GM12892 (cell line): ENCODE data around the gene THBS2.
"Not testable (repeated sequence)": the region's sequence is repeated elsewhere in the genome, so short reads cannot be mapped to it uniquely, and the experiment has no call there.

ENCODE experiments used
- DNase-seq: peaks from one replicate; pipeline ENCODE4 v3.0.0; 2011; ENCODE audit not compliant: insufficient read length
- FAIRE-seq: peaks from 2 replicates; lab custom pipeline; 2011; peaks lifted over from hg19 to GRCh38; lab: Jason Lieb, UNC
- POLR2A ChIP-seq: IDR thresholded peaks from 2 replicates; pipeline ENCODE4 v1.6.1; 2011; ENCODE audit warnings: low read depth, low read length, control low read depth
- POLR2AphosphoS5 ChIP-seq: IDR thresholded peaks from 2 replicates; pipeline ENCODE4 v1.6.1; 2011; ENCODE audit warnings: low read depth, low read length, control low read depth
- TAF1 ChIP-seq: IDR thresholded peaks from 2 replicates; pipeline ENCODE4 v1.6.1; 2011; ENCODE audit warnings: low read depth, mild to moderate bottlenecking, control low read depth, low read length, borderline replicate concordance

Gene THBS2

DNA sequence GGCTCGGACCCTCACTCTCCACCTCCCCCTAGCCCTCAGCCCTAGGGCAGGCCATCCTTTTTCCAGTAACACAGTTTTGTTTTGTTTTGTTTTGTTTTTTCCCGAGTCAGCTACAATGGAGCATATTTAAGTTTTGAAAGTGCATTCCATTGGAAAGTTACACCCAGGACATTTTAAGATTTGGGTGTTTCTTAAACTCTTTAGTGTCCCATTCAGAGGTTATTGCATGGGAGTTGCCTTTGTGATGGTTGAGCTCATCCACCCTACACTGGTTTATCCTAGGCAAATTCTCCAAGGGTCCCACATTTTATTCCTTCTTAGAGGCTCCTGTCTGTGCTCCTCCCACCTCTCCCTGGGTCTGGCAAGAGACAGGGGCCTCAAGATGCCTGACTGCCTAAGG lies 58.9 kb downstream of the THBS2 start:
- no peak for TF ChIP-seq POLR2AphosphoS5
- no peak for TF ChIP-seq POLR2A
- TF ChIP-seq TAF1: no peak
- no peak for FAIRE-seq
- DNase-seq: no peak

GRCh38 chr6:169190970-169191369 lies 62.7 kb downstream of the THBS2 start:
- TF ChIP-seq TAF1 (no peak), POLR2AphosphoS5 (no peak), POLR2A (no peak)
- FAIRE-seq (no peak), DNase-seq (no peak)

GRCh38 chr6:169190144-169190584 lies 63.5 kb downstream of the THBS2 start:
- FAIRE-seq: no peak

GRCh38 chr6:169189686-169190085 lies 64.0 kb downstream of the THBS2 start:
- no peak for DNase-seq
- no peak for FAIRE-seq
- no peak for TF ChIP-seq POLR2A
- no peak for TF ChIP-seq POLR2AphosphoS5
- TF ChIP-seq TAF1: no peak

More at GRCh38 chr6:169190144-169190584, 63.5 kb downstream of the THBS2 start:
- no peak for TF ChIP-seq TAF1
- no peak for TF ChIP-seq POLR2A
- TF ChIP-seq POLR2AphosphoS5: no peak
- no peak for DNase-seq

GRCh38 chr6:169189182-169189581 lies 64.5 kb downstream of the THBS2 start:
- DNase-seq (no peak), FAIRE-seq (no peak)
- TF ChIP-seq POLR2A (no peak), POLR2AphosphoS5 (no peak), TAF1 (no peak)

DNA sequence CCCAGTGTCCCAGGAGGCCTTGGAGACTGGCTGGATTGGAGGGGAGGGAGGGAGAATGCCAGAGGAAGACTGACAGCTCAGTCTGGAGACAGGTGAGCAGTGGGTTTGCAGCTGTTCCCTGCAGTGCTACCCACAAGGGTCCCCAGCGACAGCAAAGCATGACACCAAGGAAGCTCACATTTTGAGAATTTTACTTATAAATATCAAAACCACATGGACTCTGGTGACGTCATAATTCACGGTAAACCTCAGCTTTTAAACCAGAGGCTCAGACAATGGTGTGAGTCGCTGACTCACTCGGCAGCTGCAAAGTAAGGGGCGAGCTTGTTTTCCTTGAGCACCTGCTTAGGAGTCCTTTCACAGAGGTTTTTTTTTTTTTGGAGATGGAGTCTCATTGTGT lies 65.2 kb downstream of the THBS2 start:
- TF ChIP-seq TAF1 (no peak), POLR2A (no peak), POLR2AphosphoS5 (no peak)
- DNase-seq: no peak
- no peak for FAIRE-seq

- DNase-seq: no peak
- FAIRE-seq: no peak
- TF ChIP-seq POLR2AphosphoS5: no peak
- no peak for TF ChIP-seq TAF1
- TF ChIP-seq POLR2A: no peak
Observed at GRCh38 chr6:169188051-169188470, 65.6 kb downstream of the THBS2 start.

DNA sequence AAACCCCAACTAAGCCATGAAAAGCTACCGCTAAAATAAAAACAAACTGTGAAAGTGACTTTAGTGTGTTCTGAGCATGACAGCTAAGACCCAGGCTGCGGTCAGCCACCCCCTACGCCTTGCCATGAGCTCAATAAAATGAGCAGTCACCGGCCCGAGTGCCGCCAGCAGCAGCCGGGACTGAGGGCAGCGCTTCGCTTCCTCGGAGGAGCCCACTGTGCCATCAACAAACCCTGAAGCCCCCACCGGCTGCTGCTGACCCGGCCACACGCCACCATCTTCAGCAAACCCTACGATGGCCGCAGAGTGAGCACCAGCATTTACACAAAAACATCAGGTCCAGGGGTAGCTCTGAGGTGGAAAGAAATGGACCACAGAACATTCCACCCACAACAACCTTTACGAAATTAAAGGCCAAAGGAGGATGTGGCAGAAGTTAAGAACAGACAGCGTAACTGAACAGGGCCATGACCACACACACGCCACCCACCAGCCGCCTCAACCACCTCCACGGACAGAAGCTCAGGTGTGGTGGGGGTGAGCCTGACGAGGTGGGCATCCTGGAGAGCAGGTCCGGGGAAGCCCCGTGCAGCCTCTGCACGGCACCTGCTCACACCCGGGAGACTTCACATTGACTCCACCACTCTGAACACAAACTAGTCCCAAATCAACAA lies 67.0 kb downstream of the THBS2 start:
- no peak for DNase-seq
- FAIRE-seq: no peak
- TF ChIP-seq POLR2AphosphoS5 (no peak), TAF1 (no peak), POLR2A (no peak)

DNA sequence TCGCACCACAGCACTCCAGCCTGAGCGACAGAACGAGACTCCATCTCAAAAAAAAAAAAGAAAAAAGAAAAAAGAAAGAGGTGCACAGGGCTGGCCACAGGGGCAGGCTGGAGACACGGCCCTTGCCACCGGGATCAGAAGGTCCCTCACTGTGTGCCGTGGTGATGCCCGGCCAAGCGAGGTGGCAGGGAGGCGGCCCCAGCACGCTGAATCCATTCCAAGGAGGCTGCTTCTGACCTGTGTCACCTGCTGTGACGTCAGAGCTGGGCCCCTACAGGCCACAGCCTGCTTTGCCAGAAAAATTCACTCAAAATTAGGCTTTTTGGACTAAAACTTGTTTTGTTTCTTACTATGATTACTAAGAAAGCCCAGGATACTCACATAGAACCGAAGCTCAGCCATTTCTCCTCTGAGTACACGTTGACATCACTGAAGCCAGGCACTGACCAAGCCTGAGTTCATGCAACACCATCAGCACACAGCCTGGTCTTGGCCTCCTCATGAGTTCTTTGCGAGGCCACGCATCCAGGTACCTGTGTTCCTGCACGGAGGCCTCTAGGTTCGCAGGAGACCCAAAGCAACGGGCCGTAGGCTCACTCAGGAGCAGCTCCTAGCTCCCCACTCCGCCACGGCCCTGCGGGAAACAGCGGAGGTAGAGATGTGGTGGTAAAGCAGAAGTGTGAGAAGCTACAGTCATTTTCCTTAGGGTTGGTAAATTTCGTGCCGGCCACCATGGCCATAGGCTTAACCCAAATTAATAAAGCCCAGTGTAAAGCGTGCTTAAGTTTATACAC lies 67.8 kb downstream of the THBS2 start:
- DNase-seq (no peak), FAIRE-seq (no peak)
- TF ChIP-seq POLR2AphosphoS5 (no peak), POLR2A (no peak), TAF1 (no peak)

- TF ChIP-seq POLR2AphosphoS5 (no peak), TAF1 (no peak), POLR2A (no peak)
- no peak for FAIRE-seq
Observed at GRCh38 chr6:169185011-169185521, 68.6 kb downstream of the THBS2 start.

GRCh38 chr6:169184419-169184818 lies 69.2 kb downstream of the THBS2 start:
- DNase-seq (no peak), FAIRE-seq (no peak)
- TF ChIP-seq POLR2A (no peak), POLR2AphosphoS5 (no peak), TAF1 (no peak)

More at GRCh38 chr6:169185011-169185521, 68.6 kb downstream of the THBS2 start:
- DNase-seq: no peak

DNA sequence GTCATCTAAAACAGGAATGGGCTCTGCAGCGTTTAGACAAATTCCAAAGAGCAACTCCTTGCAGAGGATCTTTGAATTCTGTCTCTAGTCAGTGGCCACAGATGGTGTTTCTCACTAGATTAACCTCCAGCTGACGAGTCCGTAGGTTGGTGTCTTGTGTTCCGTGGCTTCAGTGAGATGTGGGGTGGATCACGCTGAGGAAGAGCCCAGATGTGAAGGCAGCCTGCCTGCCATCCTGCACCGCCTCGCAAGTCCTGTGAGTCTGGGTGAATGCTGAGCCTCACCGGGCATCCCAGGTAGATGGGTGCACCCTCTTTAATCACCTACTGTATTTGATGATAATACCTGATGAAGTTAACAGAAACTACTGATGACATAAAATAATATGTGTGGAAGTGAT lies 70.4 kb downstream of the THBS2 start:
- DNase-seq (no peak), FAIRE-seq (no peak)
- no peak for TF ChIP-seq POLR2A
- no peak for TF ChIP-seq TAF1
- no peak for TF ChIP-seq POLR2AphosphoS5

GRCh38 chr6:169179831-169180230 lies 73.8 kb downstream of the THBS2 start:
- not testable (repeated sequence) for FAIRE-seq

More at GRCh38 chr6:169179831-169180230, 73.8 kb downstream of the THBS2 start:
- not testable (repeated sequence) for DNase-seq
